HCT116 (cell line): ENCODE measurements around the gene SYT9.

ENCODE experiments used
- EZH2 ChIP-seq: fragments of 200-600 bp; sonication (generic); IDR thresholded peaks from 2 replicates; pipeline ENCODE4 v1.6.1; 2017; ENCODE audit warnings: antibody characterized with exemption, mixed run types
- YY1 ChIP-seq: IDR thresholded peaks from 2 replicates; pipeline ENCODE4 v1.6.1; 2011; ENCODE audit warnings: low read length, low read depth, moderate library complexity, mild to moderate bottlenecking; ENCODE audit not compliant: insufficient replicate concordance; ENCODE audit errors: extremely low read depth
- TF ChIP-seq, protein P1 (sequence below): IDR thresholded peaks from 2 replicates; pipeline ENCODE4 v1.6.1; 2012; ENCODE audit warnings: low read depth
- TF ChIP-seq, protein P2 (sequence below), 3 experiments: fragments of 200-600 bp in 1 of 3; sonication (generic) in 1 of 3; IDR thresholded peaks in 2 of 3; conservative IDR thresholded peaks in 1 of 3; 2 replicates each; pipeline ENCODE4 v1.5.1; 2012 to 2017; ENCODE audit warnings: low read depth in 2 of 3, low read length in 2 of 3, antibody characterized with exemption in 1 of 3, borderline replicate concordance in 1 of 3, control low read depth in 1 of 3, mild to moderate bottlenecking in 1 of 3, mixed read lengths in 1 of 3, mixed run types in 1 of 3, moderate library complexity in 1 of 3; ENCODE audit not compliant: insufficient read depth in 1 of 3

- TF ChIP-seq YY1 (no peak), EZH2 (no peak)
- TF ChIP-seq, protein P1, sequence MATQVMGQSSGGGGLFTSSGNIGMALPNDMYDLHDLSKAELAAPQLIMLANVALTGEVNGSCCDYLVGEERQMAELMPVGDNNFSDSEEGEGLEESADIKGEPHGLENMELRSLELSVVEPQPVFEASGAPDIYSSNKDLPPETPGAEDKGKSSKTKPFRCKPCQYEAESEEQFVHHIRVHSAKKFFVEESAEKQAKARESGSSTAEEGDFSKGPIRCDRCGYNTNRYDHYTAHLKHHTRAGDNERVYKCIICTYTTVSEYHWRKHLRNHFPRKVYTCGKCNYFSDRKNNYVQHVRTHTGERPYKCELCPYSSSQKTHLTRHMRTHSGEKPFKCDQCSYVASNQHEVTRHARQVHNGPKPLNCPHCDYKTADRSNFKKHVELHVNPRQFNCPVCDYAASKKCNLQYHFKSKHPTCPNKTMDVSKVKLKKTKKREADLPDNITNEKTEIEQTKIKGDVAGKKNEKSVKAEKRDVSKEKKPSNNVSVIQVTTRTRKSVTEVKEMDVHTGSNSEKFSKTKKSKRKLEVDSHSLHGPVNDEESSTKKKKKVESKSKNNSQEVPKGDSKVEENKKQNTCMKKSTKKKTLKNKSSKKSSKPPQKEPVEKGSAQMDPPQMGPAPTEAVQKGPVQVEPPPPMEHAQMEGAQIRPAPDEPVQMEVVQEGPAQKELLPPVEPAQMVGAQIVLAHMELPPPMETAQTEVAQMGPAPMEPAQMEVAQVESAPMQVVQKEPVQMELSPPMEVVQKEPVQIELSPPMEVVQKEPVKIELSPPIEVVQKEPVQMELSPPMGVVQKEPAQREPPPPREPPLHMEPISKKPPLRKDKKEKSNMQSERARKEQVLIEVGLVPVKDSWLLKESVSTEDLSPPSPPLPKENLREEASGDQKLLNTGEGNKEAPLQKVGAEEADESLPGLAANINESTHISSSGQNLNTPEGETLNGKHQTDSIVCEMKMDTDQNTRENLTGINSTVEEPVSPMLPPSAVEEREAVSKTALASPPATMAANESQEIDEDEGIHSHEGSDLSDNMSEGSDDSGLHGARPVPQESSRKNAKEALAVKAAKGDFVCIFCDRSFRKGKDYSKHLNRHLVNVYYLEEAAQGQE, result no peak
- TF ChIP-seq, protein P2, sequence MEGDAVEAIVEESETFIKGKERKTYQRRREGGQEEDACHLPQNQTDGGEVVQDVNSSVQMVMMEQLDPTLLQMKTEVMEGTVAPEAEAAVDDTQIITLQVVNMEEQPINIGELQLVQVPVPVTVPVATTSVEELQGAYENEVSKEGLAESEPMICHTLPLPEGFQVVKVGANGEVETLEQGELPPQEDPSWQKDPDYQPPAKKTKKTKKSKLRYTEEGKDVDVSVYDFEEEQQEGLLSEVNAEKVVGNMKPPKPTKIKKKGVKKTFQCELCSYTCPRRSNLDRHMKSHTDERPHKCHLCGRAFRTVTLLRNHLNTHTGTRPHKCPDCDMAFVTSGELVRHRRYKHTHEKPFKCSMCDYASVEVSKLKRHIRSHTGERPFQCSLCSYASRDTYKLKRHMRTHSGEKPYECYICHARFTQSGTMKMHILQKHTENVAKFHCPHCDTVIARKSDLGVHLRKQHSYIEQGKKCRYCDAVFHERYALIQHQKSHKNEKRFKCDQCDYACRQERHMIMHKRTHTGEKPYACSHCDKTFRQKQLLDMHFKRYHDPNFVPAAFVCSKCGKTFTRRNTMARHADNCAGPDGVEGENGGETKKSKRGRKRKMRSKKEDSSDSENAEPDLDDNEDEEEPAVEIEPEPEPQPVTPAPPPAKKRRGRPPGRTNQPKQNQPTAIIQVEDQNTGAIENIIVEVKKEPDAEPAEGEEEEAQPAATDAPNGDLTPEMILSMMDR (IDR thresholded peaks at IDR 0.05 in 2 of 3, conservative IDR thresholded peaks at IDR 0.05 in 1 of 3; ENCODE audit: borderline replicate concordance in 1 of 3, insufficient read depth in 1 of 3, low read depth in 2 of 3, low read length in 2 of 3), result no peak
Measured at GRCh38 chr11:7508087-7508486, 256.4 kb downstream of the SYT9 start.
